SK-N-SH (cell line): ENCODE data around the gene DACT2. TPM values are rescaled to one million over a fixed set of nuclear protein-coding genes. Genes with fewer than 3 reads are reported as not detected.

ENCODE experiments used
- CTCF ChIA-PET: fragments of 300-600, 350-600 bp; formaldehyde crosslinking; extraction: SDS; loops from one replicate; lab custom pipeline; 2021; lab: Yijun Ruan, JAX
- POLR2A ChIA-PET: fragments of 350-600 bp; sonication (Branson Sonifier 250); formaldehyde crosslinking; extraction: SDS; loops from one replicate; lab custom pipeline; 2020; ENCODE audit warnings: antibody characterized with exemption, inconsistent platforms; lab: Yijun Ruan, JAX
- DNase-seq: peaks from one replicate; pipeline ENCODE4 v3.0.0; 2012
- H2AFZ ChIP-seq: fragments of 200-600 bp; sonication (generic); 2 replicates; pipeline ENCODE4 v1.8.1; 2016; ENCODE audit warnings: antibody characterized with exemption, mild to moderate bottlenecking, low read depth
- H3F3A ChIP-seq: fragments of 200-600 bp; sonication (generic); replicated peaks from 2 replicates; pipeline ENCODE3; 2016; ENCODE audit warnings: antibody characterized with exemption, mild to moderate bottlenecking; ENCODE audit not compliant: insufficient read depth
- H3K27ac ChIP-seq, 2 experiments: fragments of 200-500 bp in 1 of 2; fragments of 200-600 bp in 1 of 2; sonication (Bioruptor generic) in 1 of 2; sonication (generic), shearing (Covaris generic) in 1 of 2; 2 replicates each; pipeline versions ENCODE4 v1.5.1 to v1.6.1; 2014 to 2016; ENCODE audit warnings: low read depth in 2 of 2, inconsistent platforms in 1 of 2, low read length in 1 of 2, mild to moderate bottlenecking in 1 of 2, mixed read lengths in 1 of 2
- H3K27me3 ChIP-seq: fragments of 200-600 bp; sonication (generic), shearing (Covaris generic); 2 replicates; pipeline ENCODE4 v1.6.1; 2016; ENCODE audit warnings: mixed run types; ENCODE audit not compliant: insufficient read depth
- H3K36me3 ChIP-seq, 2 experiments: fragments of 200-500 bp in 1 of 2; fragments of 200-600 bp in 1 of 2; sonication (Bioruptor generic) in 1 of 2; sonication (generic) in 1 of 2; replicated peaks in 1 of 2; 2 replicates each; pipeline versions ENCODE3 to v1.5.1; 2014 to 2016; ENCODE audit warnings: low read length in 1 of 2, mild to moderate bottlenecking in 1 of 2; ENCODE audit not compliant: insufficient read depth in 2 of 2, control insufficient read depth in 1 of 2
- H3K4me1 ChIP-seq, 2 experiments: fragments of 200-500 bp in 1 of 2; fragments of 200-600 bp in 1 of 2; sonication (Bioruptor generic) in 1 of 2; sonication (generic), shearing (Covaris generic) in 1 of 2; 2 replicates each; pipeline versions ENCODE4 v1.5.1 to v1.6.1; 2014 to 2016; ENCODE audit warnings: low read depth in 1 of 2, low read length in 1 of 2, mixed run types in 1 of 2; ENCODE audit not compliant: insufficient read depth in 2 of 2, control insufficient read depth in 1 of 2
- H3K4me2 ChIP-seq: fragments of 200-600 bp; sonication (generic), shearing (Covaris generic); 2 replicates; pipeline ENCODE4 v1.6.1; 2017; ENCODE audit warnings: mixed run types
- H3K4me3 ChIP-seq, 2 experiments: fragments of 200-500 bp in 1 of 2; fragments of 200-600 bp in 1 of 2; sonication (Bioruptor generic) in 1 of 2; sonication (generic), shearing (Covaris generic) in 1 of 2; 2 replicates each; pipeline versions ENCODE4 v1.5.1 to v1.8.1; 2014 to 2016; ENCODE audit warnings: low read depth in 2 of 2, inconsistent platforms in 1 of 2, low read length in 1 of 2, mild to moderate bottlenecking in 1 of 2, mixed read lengths in 1 of 2, moderate library complexity in 1 of 2
- H3K79me2 ChIP-seq: fragments of 200-600 bp; sonication (generic); 2 replicates; pipeline ENCODE4 v1.8.1; 2017; ENCODE audit warnings: mild to moderate bottlenecking; ENCODE audit not compliant: insufficient read depth
- H3K9ac ChIP-seq: fragments of 200-600 bp; sonication (generic); 2 replicates; pipeline ENCODE4 v1.6.1; 2017; ENCODE audit warnings: mixed run types
- H3K9me2 ChIP-seq: fragments of 200-600 bp; sonication (generic); 2 replicates; pipeline ENCODE4 v1.6.1; 2017; ENCODE audit warnings: mixed run types
- H3K9me3 ChIP-seq: fragments of 200-600 bp; sonication (generic); 2 replicates; pipeline ENCODE4 v1.6.1; 2017; ENCODE audit warnings: mixed run types, mild to moderate bottlenecking, moderate library complexity
- H4K20me1 ChIP-seq: fragments of 200-600 bp; sonication (generic); 2 replicates; pipeline ENCODE4 v1.6.1; 2017; ENCODE audit warnings: mild to moderate bottlenecking, mixed run types; ENCODE audit not compliant: insufficient read depth
- ELF1 ChIP-seq: IDR thresholded peaks from 2 replicates; pipeline ENCODE4 v1.4.0; 2012
- FOSL2 ChIP-seq: IDR thresholded peaks from 2 replicates; pipeline ENCODE4 v1.4.0; 2012; ENCODE audit warnings: low read depth, mild to moderate bottlenecking, moderate library complexity, borderline replicate concordance
- FOXJ3 ChIP-seq: sonication (generic); formaldehyde crosslinking; IDR thresholded peaks from 2 replicates; pipeline ENCODE4 v1.5.1; 2020; ENCODE audit warnings: mild to moderate bottlenecking, missing genetic modification reagents
- FOXM1 ChIP-seq: IDR thresholded peaks from 2 replicates; pipeline ENCODE4 v1.4.0; 2012; ENCODE audit warnings: low read depth, mild to moderate bottlenecking
- GABPA ChIP-seq: IDR thresholded peaks from 2 replicates; pipeline ENCODE4 v1.4.0; 2012; ENCODE audit warnings: low read depth, mild to moderate bottlenecking
- GATA2 ChIP-seq: sonication (generic); formaldehyde crosslinking; IDR thresholded peaks from 2 replicates; pipeline ENCODE4 v1.5.0; 2020; ENCODE audit warnings: mild to moderate bottlenecking, missing genetic modification reagents
- JUND ChIP-seq: IDR thresholded peaks from 2 replicates; pipeline ENCODE4 v1.4.0; 2012
- MEF2A ChIP-seq: IDR thresholded peaks from 2 replicates; pipeline ENCODE4 v1.4.0; 2012; ENCODE audit warnings: low read depth, borderline replicate concordance
- MXI1 ChIP-seq: IDR thresholded peaks from 2 replicates; pipeline ENCODE4 v1.6.1; 2012; ENCODE audit warnings: mild to moderate bottlenecking, low read depth, low read length, improper control_type of control experiment
- NFIC ChIP-seq: IDR thresholded peaks from 2 replicates; pipeline ENCODE4 v1.4.0; 2012; ENCODE audit warnings: borderline replicate concordance
- NRF1 ChIP-seq: IDR thresholded peaks from 2 replicates; pipeline ENCODE4 v1.6.1; 2012; ENCODE audit warnings: low read depth, mild to moderate bottlenecking, low read length
- RXRA ChIP-seq: IDR thresholded peaks from 2 replicates; pipeline ENCODE4 v1.4.0; 2012; ENCODE audit warnings: low read depth, mild to moderate bottlenecking, borderline replicate concordance
- SMC3 ChIP-seq: IDR thresholded peaks from 2 replicates; pipeline ENCODE4 v1.6.1; 2012; ENCODE audit warnings: low read depth, low read length, improper control_type of control experiment
- TEAD4 ChIP-seq: IDR thresholded peaks from 2 replicates; pipeline ENCODE4 v1.4.0; 2012; ENCODE audit warnings: mild to moderate bottlenecking, borderline replicate concordance; ENCODE audit not compliant: insufficient read depth
- WGBS: methylation state at CpG from one replicate; pipeline ENCODE4 v1.1.6; 2017; ENCODE audit warnings: low lambda C conversion rate; 5-methylcytosine and 5-hydroxymethylcytosine counted together
- polyA plus RNA-seq, 3 experiments: library from polyadenylated mRNA; depleted of rRNA; stranded (reverse); fragments of >200 nt; gene quantifications; 2 replicates each; pipeline ENCODE4 v1.2.3, GENCODE V29; 2012
- TF ChIP-seq, protein P1 (sequence below): IDR thresholded peaks from 2 replicates; pipeline ENCODE4 v1.4.0; 2012; ENCODE audit warnings: low read depth, borderline replicate concordance
- TF ChIP-seq, protein P2 (sequence below): IDR thresholded peaks from 2 replicates; pipeline ENCODE4 v1.6.1; 2012; ENCODE audit warnings: mild to moderate bottlenecking, low read depth, low read length, moderate library complexity
- TF ChIP-seq, protein P3 (sequence below): fragments of 150-350 bp; IDR thresholded peaks from 2 replicates; pipeline ENCODE4 v1.6.1; 2016; ENCODE audit warnings: mild to moderate bottlenecking, low read depth, low read length
- TF ChIP-seq, protein P4 (sequence below): IDR thresholded peaks from 2 replicates; pipeline ENCODE4; 2012

Gene DACT2
- polyA plus RNA-seq, 1 of the 3 experiments (the other 2 are of a cell fraction), result not detected

DNA sequence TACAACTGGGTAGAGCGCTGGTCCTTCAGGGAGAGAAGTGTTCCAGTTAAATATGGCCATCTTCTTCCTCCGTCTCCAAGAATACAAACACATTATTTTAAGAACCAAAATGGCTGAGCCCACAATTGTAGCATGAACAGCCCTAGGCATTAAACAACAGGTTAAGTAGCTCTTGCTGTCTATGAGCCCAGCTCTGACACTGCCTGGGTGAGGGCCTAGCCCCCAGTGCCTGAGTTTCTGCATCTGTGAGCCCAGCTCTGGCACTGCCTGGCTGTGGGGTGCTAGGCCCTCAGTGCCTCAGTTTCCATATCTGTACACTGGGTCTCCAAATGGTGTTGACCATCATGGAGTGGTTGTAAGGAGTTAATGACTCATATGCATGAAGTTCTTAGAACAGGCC, 24.8 kb upstream of the DACT2 start:
- Histone ChIP-seq H3F3A (no peaks in the 10 kb centered on the region), H3K9me3 (no peaks in the 10 kb centered on the region), H3K36me3 (no peaks in the 10 kb centered on the region), H3K4me2 (no peak overlapping the region), H3K4me1 (no peaks in the 10 kb centered on the region), H3K9me2 (no peaks in the 10 kb centered on the region), H3K4me3 (no peak overlapping the region), H3K27me3 (no peaks in the 10 kb centered on the region), H3K27ac (no peak overlapping the region), H3K79me2 (no peaks in the 10 kb centered on the region), H2AFZ (no peak overlapping the region), H3K9ac (no peak overlapping the region), H4K20me1 (no peaks in the 10 kb centered on the region)
- ChIA-PET CTCF (interaction anchor here (0.9 to 1.4 kb wide), 3 partner anchors 11 to 284 kb away, joined by 3 to 4 read pairs (median 3); no protein-coding TSS in a partner anchor), POLR2A (no interaction called here)
- 75% methylated on average over 2 of the region's 2 CpGs for WGBS
- no peak for TF ChIP-seq FOXJ3 (CRISPR knock-in tag)
- TF ChIP-seq JUND, result no peak
- no peak for TF ChIP-seq NFIC
- no peak for TF ChIP-seq FOXM1
- TF ChIP-seq, protein P1, sequence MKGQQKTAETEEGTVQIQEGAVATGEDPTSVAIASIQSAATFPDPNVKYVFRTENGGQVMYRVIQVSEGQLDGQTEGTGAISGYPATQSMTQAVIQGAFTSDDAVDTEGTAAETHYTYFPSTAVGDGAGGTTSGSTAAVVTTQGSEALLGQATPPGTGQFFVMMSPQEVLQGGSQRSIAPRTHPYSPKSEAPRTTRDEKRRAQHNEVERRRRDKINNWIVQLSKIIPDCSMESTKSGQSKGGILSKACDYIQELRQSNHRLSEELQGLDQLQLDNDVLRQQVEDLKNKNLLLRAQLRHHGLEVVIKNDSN, result no peak
- no peak for TF ChIP-seq TEAD4
- no peak for TF ChIP-seq NRF1
- no peak for TF ChIP-seq FOSL2
- TF ChIP-seq RXRA, result no peak
- no peak for TF ChIP-seq MEF2A
- no peak for TF ChIP-seq GATA2 (CRISPR knock-in tag)
- no peak for TF ChIP-seq SMC3
- TF ChIP-seq, protein P2, sequence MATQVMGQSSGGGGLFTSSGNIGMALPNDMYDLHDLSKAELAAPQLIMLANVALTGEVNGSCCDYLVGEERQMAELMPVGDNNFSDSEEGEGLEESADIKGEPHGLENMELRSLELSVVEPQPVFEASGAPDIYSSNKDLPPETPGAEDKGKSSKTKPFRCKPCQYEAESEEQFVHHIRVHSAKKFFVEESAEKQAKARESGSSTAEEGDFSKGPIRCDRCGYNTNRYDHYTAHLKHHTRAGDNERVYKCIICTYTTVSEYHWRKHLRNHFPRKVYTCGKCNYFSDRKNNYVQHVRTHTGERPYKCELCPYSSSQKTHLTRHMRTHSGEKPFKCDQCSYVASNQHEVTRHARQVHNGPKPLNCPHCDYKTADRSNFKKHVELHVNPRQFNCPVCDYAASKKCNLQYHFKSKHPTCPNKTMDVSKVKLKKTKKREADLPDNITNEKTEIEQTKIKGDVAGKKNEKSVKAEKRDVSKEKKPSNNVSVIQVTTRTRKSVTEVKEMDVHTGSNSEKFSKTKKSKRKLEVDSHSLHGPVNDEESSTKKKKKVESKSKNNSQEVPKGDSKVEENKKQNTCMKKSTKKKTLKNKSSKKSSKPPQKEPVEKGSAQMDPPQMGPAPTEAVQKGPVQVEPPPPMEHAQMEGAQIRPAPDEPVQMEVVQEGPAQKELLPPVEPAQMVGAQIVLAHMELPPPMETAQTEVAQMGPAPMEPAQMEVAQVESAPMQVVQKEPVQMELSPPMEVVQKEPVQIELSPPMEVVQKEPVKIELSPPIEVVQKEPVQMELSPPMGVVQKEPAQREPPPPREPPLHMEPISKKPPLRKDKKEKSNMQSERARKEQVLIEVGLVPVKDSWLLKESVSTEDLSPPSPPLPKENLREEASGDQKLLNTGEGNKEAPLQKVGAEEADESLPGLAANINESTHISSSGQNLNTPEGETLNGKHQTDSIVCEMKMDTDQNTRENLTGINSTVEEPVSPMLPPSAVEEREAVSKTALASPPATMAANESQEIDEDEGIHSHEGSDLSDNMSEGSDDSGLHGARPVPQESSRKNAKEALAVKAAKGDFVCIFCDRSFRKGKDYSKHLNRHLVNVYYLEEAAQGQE, result no peak
- no peak for TF ChIP-seq MXI1
- TF ChIP-seq, protein P3, sequence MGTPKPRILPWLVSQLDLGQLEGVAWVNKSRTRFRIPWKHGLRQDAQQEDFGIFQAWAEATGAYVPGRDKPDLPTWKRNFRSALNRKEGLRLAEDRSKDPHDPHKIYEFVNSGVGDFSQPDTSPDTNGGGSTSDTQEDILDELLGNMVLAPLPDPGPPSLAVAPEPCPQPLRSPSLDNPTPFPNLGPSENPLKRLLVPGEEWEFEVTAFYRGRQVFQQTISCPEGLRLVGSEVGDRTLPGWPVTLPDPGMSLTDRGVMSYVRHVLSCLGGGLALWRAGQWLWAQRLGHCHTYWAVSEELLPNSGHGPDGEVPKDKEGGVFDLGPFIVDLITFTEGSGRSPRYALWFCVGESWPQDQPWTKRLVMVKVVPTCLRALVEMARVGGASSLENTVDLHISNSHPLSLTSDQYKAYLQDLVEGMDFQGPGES, result no peak
- TF ChIP-seq ELF1, result no peak
- TF ChIP-seq GABPA, result no peak
- TF ChIP-seq, protein P4, sequence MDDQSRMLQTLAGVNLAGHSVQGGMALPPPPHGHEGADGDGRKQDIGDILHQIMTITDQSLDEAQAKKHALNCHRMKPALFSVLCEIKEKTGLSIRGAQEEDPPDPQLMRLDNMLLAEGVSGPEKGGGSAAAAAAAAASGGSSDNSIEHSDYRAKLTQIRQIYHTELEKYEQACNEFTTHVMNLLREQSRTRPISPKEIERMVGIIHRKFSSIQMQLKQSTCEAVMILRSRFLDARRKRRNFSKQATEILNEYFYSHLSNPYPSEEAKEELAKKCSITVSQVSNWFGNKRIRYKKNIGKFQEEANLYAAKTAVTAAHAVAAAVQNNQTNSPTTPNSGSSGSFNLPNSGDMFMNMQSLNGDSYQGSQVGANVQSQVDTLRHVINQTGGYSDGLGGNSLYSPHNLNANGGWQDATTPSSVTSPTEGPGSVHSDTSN, result no peak
- no peak for DNase-seq
